Endothelial cell of umbilical vein (primary cell): ENCODE data around the gene MYF6. TPM values are rescaled to one million over a fixed set of nuclear protein-coding genes. Genes with fewer than 3 reads are reported as not detected.

Experiments used
- BruUV-seq: library from RNA; stranded (reverse); fragments of 400-500 nt; replicated peaks from 2 replicates; lab custom pipeline; 2021; lab: Mats Ljungman, UMichigan
- CTCF ChIA-PET: fragments of 300-600, 350-600 bp; sonication (Branson Sonifier 250); formaldehyde crosslinking; loops from one replicate; lab custom pipeline; 2021; ENCODE audit warnings: antibody characterized with exemption, inconsistent platforms; lab: Charles Lee
- POLR2A ChIA-PET: fragments of 300-600, 350-600 bp; sonication (Branson Sonifier 250); formaldehyde crosslinking; loops from one replicate; lab custom pipeline; 2021; ENCODE audit warnings: antibody characterized with exemption, inconsistent platforms; lab: Charles Lee
- DNase-seq: peaks from one replicate; pipeline ENCODE4 v3.0.0-alpha.2; 2011; ENCODE audit warnings: low read depth, low spot score
- FAIRE-seq: peaks from 2 replicates; lab custom pipeline; 2011; peaks lifted over from hg19 to GRCh38; lab: Jason Lieb, UNC
- H2AFZ ChIP-seq: 2 replicates; pipeline ENCODE4 v1.6.0; 2012; ENCODE audit warnings: low read depth, low read length, control low read depth, inconsistent platforms
- H3K27ac ChIP-seq: 2 replicates; pipeline ENCODE4 v1.5.1; 2011; ENCODE audit warnings: low read depth, mild to moderate bottlenecking, control low read depth, low read length, moderate library complexity; ENCODE audit not compliant: insufficient read depth
- H3K27me3 ChIP-seq, 2 experiments: 2 replicates each; pipeline versions ENCODE4 v1.6.0 to v1.6.1; 2011; ENCODE audit warnings: low read length in 2 of 2, mixed read lengths in 1 of 2; ENCODE audit not compliant: control insufficient read depth in 2 of 2, insufficient read depth in 2 of 2
- H3K36me3 ChIP-seq, 2 experiments: 2 replicates in 1 of 2; 3 replicates in 1 of 2; pipeline ENCODE4 v1.5.1; 2011; ENCODE audit warnings: low read length in 2 of 2, mild to moderate bottlenecking in 1 of 2, moderate library complexity in 1 of 2; ENCODE audit not compliant: control insufficient read depth in 2 of 2, insufficient read depth in 2 of 2; ENCODE audit errors: extremely low read depth in 1 of 2
- H3K4me1 ChIP-seq: 3 replicates; pipeline ENCODE4 v1.5.1; 2011; ENCODE audit warnings: mild to moderate bottlenecking, low read length; ENCODE audit not compliant: control insufficient read depth, insufficient read depth; ENCODE audit errors: extremely low read depth
- H3K4me2 ChIP-seq: 2 replicates; pipeline ENCODE4 v1.6.1; 2011; ENCODE audit warnings: low read length, control low read depth, mixed read lengths; ENCODE audit not compliant: insufficient read depth
- H3K4me3 ChIP-seq, 3 experiments: fragments of 200-600 bp in 1 of 3; sonication (generic), shearing (Covaris generic) in 1 of 3; replicated peaks in 1 of 3; 2 replicates each; pipeline ENCODE4 v1.5.1; 2011 to 2016; ENCODE audit warnings: control low read depth in 3 of 3, low read length in 3 of 3, mild to moderate bottlenecking in 2 of 3, inconsistent platforms in 1 of 3, low read depth in 1 of 3, moderate library complexity in 1 of 3; ENCODE audit not compliant: insufficient read depth in 1 of 3
- H3K79me2 ChIP-seq: 2 replicates; pipeline ENCODE4 v1.6.0; 2012; ENCODE audit warnings: low read length, inconsistent platforms; ENCODE audit not compliant: control insufficient read depth, insufficient read depth
- H3K9ac ChIP-seq: replicated peaks from 2 replicates; pipeline ENCODE3; 2011; ENCODE audit warnings: low read length, control low read depth; ENCODE audit not compliant: insufficient read depth; ENCODE audit errors: extremely low read depth
- H3K9me1 ChIP-seq: replicated peaks from 3 replicates; pipeline ENCODE4 v1.6.0; 2011; ENCODE audit warnings: mild to moderate bottlenecking, low read length; ENCODE audit not compliant: control insufficient read depth, insufficient read depth; ENCODE audit errors: extremely low read depth
- H3K9me3 ChIP-seq: replicated peaks from 2 replicates; pipeline ENCODE4 v1.5.1; 2012; ENCODE audit warnings: low read length, inconsistent platforms; ENCODE audit not compliant: control insufficient read depth, insufficient read depth
- H4K20me1 ChIP-seq: replicated peaks from 2 replicates; pipeline ENCODE3; 2011; ENCODE audit warnings: mild to moderate bottlenecking, low read length; ENCODE audit not compliant: control insufficient read depth, insufficient read depth; ENCODE audit errors: extremely low read depth
- EZH2 ChIP-seq: IDR thresholded peaks from 2 replicates; pipeline ENCODE4 v1.6.1; 2012; ENCODE audit warnings: borderline replicate concordance, low read depth, mild to moderate bottlenecking, moderate library complexity, low read length, inconsistent platforms; ENCODE audit not compliant: severe bottlenecking
- FOS ChIP-seq: IDR thresholded peaks from 2 replicates; pipeline ENCODE4 v1.6.1; 2011; ENCODE audit warnings: mild to moderate bottlenecking, low read length, moderate library complexity, borderline replicate concordance; ENCODE audit not compliant: insufficient read depth
- GATA2 ChIP-seq: IDR thresholded peaks from 2 replicates; pipeline ENCODE4 v1.7.0; 2011; ENCODE audit warnings: low read depth, mild to moderate bottlenecking, moderate library complexity, mixed read lengths, low read length; ENCODE audit not compliant: insufficient read length, insufficient read depth
- JUN ChIP-seq: IDR thresholded peaks from 2 replicates; pipeline ENCODE4 v1.6.1; 2011; ENCODE audit warnings: borderline replicate concordance, low read depth; ENCODE audit not compliant: insufficient read length, insufficient read depth
- MYC ChIP-seq: IDR thresholded peaks from one replicate; pipeline ENCODE4 v1.6.1; 2011; ENCODE audit warnings: mild to moderate bottlenecking, low read depth, low read length
- POLR2A ChIP-seq: IDR thresholded peaks from 2 replicates; pipeline ENCODE4 v1.6.1; 2012; ENCODE audit warnings: low read depth, mild to moderate bottlenecking, control low read depth, low read length
- POLR2AphosphoS5 ChIP-seq: IDR thresholded peaks from 2 replicates; pipeline ENCODE4 v1.6.1; 2012; ENCODE audit warnings: low read depth, mild to moderate bottlenecking, control low read depth, low read length, moderate library complexity; ENCODE audit not compliant: insufficient read depth
- dilution Hi-C: fragments of 300-500 bp; cut with MboI; formaldehyde crosslinking; loops from one replicate; pipeline ENCODE4 v1.15.0; 2019; ENCODE audit warnings: low sequenced_read_pairs; ENCODE audit not compliant: extremely low pct_ligation_motif_present
- intact Hi-C: fragments of 100-400 bp; cut with micrococcal nuclease; formaldehyde crosslinking; loops from one replicate; pipeline ENCODE4 v1.10.0; 2022
- polyA plus RNA-seq, 4 experiments: library from polyadenylated mRNA; depleted of rRNA in 3 of 4; stranded (reverse) in 3 of 4; unstranded in 1 of 4; fragments of >200 nt; gene quantifications; 2 replicates each; pipeline versions ENCODE4 v1.2.1 to v1.2.3, GENCODE V29; 2011 to 2012; ENCODE audit warnings: missing spikeins in 1 of 4
- total RNA-seq: library from RNA; stranded (reverse); gene quantifications from 2 replicates; pipeline ENCODE4 v1.2.3, GENCODE V29; 2021
- TF ChIP-seq, protein P1 (sequence below): IDR thresholded peaks from 2 replicates; pipeline ENCODE4 v1.6.1; 2011; ENCODE audit not compliant: insufficient read depth, insufficient read length
- TF ChIP-seq, protein P2 (sequence below), 2 donors: IDR thresholded peaks; 1 replicate in 1 of 2; 2 replicates in 1 of 2; pipeline ENCODE4 v1.5.1; 2011; ENCODE audit warnings: low read length in 2 of 2, mild to moderate bottlenecking in 2 of 2, moderate library complexity in 2 of 2, control low read depth in 1 of 2, inconsistent platforms in 1 of 2, low read depth in 1 of 2; ENCODE audit not compliant: insufficient read depth in 1 of 2; ENCODE audit errors: extremely low read depth in 1 of 2

The MYF6 gene
- total and polyA plus RNA-seq, 2 donors (not counting 3 experiments of a cell fraction or from before 2014, with no cell fraction given): not detected

DNA sequence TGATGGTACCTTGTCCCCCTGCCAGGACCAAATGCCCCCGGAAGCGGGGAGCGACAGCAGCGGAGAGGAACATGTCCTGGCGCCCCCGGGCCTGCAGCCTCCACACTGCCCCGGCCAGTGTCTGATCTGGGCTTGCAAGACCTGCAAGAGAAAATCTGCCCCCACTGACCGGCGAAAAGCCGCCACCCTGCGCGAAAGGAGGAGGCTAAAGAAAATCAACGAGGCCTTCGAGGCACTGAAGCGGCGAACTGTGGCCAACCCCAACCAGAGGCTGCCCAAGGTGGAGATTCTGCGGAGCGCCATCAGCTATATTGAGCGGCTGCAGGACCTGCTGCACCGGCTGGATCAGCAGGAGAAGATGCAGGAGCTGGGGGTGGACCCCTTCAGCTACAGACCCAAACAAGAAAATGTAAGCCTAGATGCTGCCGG lies 410 bp downstream of the MYF6 start:
- TF ChIP-seq POLR2AphosphoS5: no peak
- TF ChIP-seq GATA2: no peak
- TF ChIP-seq FOS: no peak
- TF ChIP-seq, protein P1, sequence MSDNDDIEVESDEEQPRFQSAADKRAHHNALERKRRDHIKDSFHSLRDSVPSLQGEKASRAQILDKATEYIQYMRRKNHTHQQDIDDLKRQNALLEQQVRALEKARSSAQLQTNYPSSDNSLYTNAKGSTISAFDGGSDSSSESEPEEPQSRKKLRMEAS: no peak
- TF ChIP-seq MYC: no peak
- TF ChIP-seq, protein P2, sequence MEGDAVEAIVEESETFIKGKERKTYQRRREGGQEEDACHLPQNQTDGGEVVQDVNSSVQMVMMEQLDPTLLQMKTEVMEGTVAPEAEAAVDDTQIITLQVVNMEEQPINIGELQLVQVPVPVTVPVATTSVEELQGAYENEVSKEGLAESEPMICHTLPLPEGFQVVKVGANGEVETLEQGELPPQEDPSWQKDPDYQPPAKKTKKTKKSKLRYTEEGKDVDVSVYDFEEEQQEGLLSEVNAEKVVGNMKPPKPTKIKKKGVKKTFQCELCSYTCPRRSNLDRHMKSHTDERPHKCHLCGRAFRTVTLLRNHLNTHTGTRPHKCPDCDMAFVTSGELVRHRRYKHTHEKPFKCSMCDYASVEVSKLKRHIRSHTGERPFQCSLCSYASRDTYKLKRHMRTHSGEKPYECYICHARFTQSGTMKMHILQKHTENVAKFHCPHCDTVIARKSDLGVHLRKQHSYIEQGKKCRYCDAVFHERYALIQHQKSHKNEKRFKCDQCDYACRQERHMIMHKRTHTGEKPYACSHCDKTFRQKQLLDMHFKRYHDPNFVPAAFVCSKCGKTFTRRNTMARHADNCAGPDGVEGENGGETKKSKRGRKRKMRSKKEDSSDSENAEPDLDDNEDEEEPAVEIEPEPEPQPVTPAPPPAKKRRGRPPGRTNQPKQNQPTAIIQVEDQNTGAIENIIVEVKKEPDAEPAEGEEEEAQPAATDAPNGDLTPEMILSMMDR (IDR thresholded peaks at IDR 0.05; ENCODE audit: extremely low read depth in 1 of 2, insufficient read depth in 1 of 2, low read depth in 1 of 2, low read length in 2 of 2): no peak
- no peak for TF ChIP-seq JUN
- TF ChIP-seq POLR2A: no peak
- TF ChIP-seq EZH2: no peak
- no peaks in the 10 kb centered on the region for H3K9me3 ChIP-seq
- intact Hi-C loops (no loop called here), dilution Hi-C loops (no loop called here)
- no peak for FAIRE-seq
- H3K4me2 ChIP-seq: no peak overlapping the region
- ChIA-PET CTCF (no interaction called here), POLR2A (no interaction called here)
- H3K27ac ChIP-seq: no peak overlapping the region
- H3K9me1 ChIP-seq: no peaks in the 10 kb centered on the region
- no peak overlapping the region for H3K9ac ChIP-seq
- no peaks in the 10 kb centered on the region for H3K36me3 ChIP-seq
- H2AFZ ChIP-seq: no peak overlapping the region
- H3K79me2 ChIP-seq: no peaks in the 10 kb centered on the region
- no peaks in the 10 kb centered on the region for H4K20me1 ChIP-seq
- H3K4me1 ChIP-seq: no peaks in the 10 kb centered on the region
- BruUV-seq: no TSS peak
- no peak for DNase-seq
- no peaks in the 10 kb centered on the region for H3K27me3 ChIP-seq
- no peak overlapping the region for H3K4me3 ChIP-seq
